GM15510 (cell line): ENCODE results near the gene CEMIP2.

Experiments
- POLR2A ChIP-seq: IDR thresholded peaks from 3 replicates; pipeline ENCODE4 v1.6.1; 2011; ENCODE audit warnings: borderline replicate concordance; ENCODE audit not compliant: insufficient read length; ENCODE audit errors: extremely low read depth

The CEMIP2 gene

DNA sequence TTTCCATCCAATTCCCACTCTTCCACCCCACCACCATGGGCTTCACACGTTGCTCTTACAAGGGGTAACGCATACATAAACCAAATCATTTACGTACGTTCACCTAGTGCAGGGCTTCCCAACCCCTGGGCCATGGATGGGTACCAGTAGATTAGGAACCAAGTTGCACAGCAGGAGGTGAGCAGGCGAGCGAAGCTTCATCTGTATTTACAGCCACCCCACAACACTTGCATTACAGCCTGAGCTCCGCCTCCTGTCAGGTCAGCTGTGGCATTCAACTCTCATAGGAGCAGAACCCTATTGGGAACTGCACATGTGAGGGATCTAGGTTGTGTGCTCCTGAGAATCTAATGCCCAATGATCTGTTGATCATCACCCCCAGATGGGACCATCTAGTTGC lies 82.3 kb downstream of the CEMIP2 start:
- no peak for TF ChIP-seq POLR2A

GRCh38 chr9:71685394-71685793 lies 82.9 kb downstream of the CEMIP2 start:
- no peak for TF ChIP-seq POLR2A

GRCh38 chr9:71684566-71684965 lies 83.7 kb downstream of the CEMIP2 start:
- no peak for TF ChIP-seq POLR2A

DNA sequence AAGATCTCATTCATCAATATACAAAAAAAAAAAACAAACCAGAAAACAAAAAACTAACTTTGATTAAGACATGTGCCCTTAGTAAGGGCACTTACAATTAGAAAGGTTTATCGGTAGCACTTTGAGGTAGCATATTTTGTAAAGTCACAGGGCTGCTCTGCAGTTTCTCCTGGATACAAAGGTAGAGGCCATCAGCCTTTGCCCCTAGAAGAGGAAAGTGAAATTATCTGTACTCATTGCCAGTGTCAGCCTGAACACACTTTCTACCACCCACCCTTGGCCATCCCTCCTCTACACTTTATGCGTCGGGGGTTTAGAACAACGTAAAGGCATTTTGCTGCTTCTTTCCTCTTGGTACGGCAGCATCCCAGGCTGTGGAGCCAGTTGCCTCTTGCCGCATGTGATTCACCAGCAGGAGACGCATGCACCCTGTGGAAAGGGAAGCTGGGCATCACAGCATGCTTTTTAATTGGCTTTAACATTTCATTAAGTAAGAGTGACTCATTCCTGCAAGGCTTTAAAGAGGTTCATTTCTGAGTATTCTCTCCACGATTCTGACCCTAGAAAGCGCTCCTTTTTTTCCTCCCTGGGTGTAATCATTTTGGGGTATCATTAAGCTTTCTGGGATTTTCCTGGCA lies 84.6 kb downstream of the CEMIP2 start:
- TF ChIP-seq POLR2A: no peak

GRCh38 chr9:71681708-71682272 lies 86.5 kb downstream of the CEMIP2 start:
- no peak for TF ChIP-seq POLR2A

- TF ChIP-seq POLR2A: no peak
Measured at GRCh38 chr9:71681104-71681707, 87.1 kb downstream of the CEMIP2 start.

- no peak for TF ChIP-seq POLR2A
Measured at GRCh38 chr9:71680189-71680980, 87.9 kb downstream of the CEMIP2 start.

- no peak for TF ChIP-seq POLR2A
Measured at GRCh38 chr9:71678999-71679398, 89.3 kb downstream of the CEMIP2 start.

GRCh38 chr9:71677209-71677608 lies 91.1 kb downstream of the CEMIP2 start:
- no peak for TF ChIP-seq POLR2A

- TF ChIP-seq POLR2A: no peak
Measured at GRCh38 chr9:71676460-71676859, 91.9 kb downstream of the CEMIP2 start.

GRCh38 chr9:71675857-71676165 lies 92.5 kb downstream of the CEMIP2 start:
- TF ChIP-seq POLR2A: no peak

- TF ChIP-seq POLR2A: no peak
Measured at GRCh38 chr9:71675105-71675856, 93.0 kb downstream of the CEMIP2 start.

DNA sequence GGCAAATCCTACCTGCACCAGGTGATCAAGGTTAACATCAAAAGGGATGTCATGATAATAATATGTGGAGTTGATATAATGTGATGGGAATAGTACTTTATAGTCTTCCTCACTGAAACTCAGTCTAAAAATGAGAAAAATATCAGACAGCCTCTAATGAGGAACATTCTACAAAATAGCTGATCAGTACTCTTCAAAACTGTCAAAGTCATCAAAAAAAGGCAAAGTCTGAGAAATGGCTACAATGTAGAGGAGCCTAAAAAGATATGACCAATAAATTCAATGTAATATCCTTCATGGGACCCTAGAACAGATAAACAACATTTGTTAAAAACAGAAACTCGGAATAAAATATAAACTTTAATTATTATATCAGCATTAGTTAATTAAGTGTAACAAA lies 95.7 kb downstream of the CEMIP2 start:
- TF ChIP-seq POLR2A: no peak

GRCh38 chr9:71671289-71671688 lies 97.0 kb downstream of the CEMIP2 start:
- TF ChIP-seq POLR2A: no peak

DNA sequence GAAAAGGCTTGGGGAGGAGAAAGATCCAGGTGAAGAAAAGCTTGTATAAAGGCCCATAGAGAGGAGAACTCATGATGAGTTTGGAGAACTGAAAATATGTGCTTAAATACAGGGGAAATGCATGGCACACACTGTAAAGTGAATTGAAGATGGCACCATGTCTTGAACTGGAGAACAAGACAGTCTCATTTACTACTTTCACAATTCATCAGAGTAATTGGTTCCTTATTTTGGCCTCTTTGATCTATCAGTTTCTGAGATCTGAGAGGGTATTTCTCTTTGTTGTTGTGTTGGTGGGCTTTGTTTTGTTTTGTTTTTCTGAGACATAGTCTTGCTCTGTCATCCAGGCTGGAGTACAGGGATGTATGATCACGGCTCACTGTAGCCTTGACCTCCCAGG lies 98.2 kb downstream of the CEMIP2 start:
- TF ChIP-seq POLR2A: no peak
